SK-MEL-5 (cell line): ENCODE data around the gene MICU1. TPM values are rescaled to one million over a fixed set of nuclear protein-coding genes. Genes with fewer than 3 reads are reported as not detected.

Experiments used
- DNase-seq: peaks from one replicate; pipeline ENCODE4 v3.0.0-alpha.2; 2016; ENCODE audit warnings: low read depth, low spot score
- in situ Hi-C: cut with HindIII; loops from 2 replicates; pipeline ENCODE4 v1.10.0; 2016; ENCODE audit warnings: low sequenced_read_pairs, high pct_unique_total_duplicates, low pct_unique_long_range_greater_than_20kb
- total RNA-seq: library from RNA; depleted of rRNA; stranded (reverse); fragments of >200 nt; shearing (Covaris generic); gene quantifications from 2 replicates; pipeline ENCODE4 v1.2.3, GENCODE V29; 2014

Gene MICU1
- total RNA-seq, 1 experiment from 2014 or later = 34.8 TPM

- no peak for DNase-seq
- in situ Hi-C loops = no loop called here
Observed at GRCh38 chr10:72642318-72642717, 16.4 kb upstream of the MICU1 start.

- in situ Hi-C loops = no loop called here
- no peak for DNase-seq
Observed at GRCh38 chr10:72639441-72639873, 13.6 kb upstream of the MICU1 start.

- no peak for DNase-seq
- in situ Hi-C loops = no loop called here
Observed at GRCh38 chr10:72638586-72639440, 12.9 kb upstream of the MICU1 start.

GRCh38 chr10:72637398-72637857 lies 11.5 kb upstream of the MICU1 start:
- no peak for DNase-seq
- in situ Hi-C loops = no loop called here

- no peak for DNase-seq
- in situ Hi-C loops = no loop called here
Observed at GRCh38 chr10:72630144-72630543, 4.3 kb upstream of the MICU1 start.

- DNase-seq = no peak
- in situ Hi-C loops = no loop called here
Observed at GRCh38 chr10:72626444-72626754, 520 bp upstream of the MICU1 start.

- no peak for DNase-seq
- in situ Hi-C loops = no loop called here
Observed at GRCh38 chr10:72625276-72625607, 637 bp downstream of the MICU1 start.

GRCh38 chr10:72622271-72622670 lies 3.6 kb downstream of the MICU1 start:
- in situ Hi-C loops = no loop called here

GRCh38 chr10:72616716-72617115 lies 9.2 kb downstream of the MICU1 start:
- in situ Hi-C loops = no loop called here
- no peak for DNase-seq

More at GRCh38 chr10:72622271-72622670, 3.6 kb downstream of the MICU1 start:
- DNase-seq = no peak

- DNase-seq = no peak
- in situ Hi-C loops = no loop called here
Observed at GRCh38 chr10:72615970-72616369, 9.9 kb downstream of the MICU1 start.

GRCh38 chr10:72612203-72612826 lies 13.6 kb downstream of the MICU1 start:
- DNase-seq = peak; percentile 14
- in situ Hi-C loops = no loop called here

- in situ Hi-C loops = no loop called here
- DNase-seq = no peak
Observed at GRCh38 chr10:72611783-72612182, 14.1 kb downstream of the MICU1 start.

GRCh38 chr10:72610466-72610865 lies 15.4 kb downstream of the MICU1 start:
- DNase-seq = no peak
- in situ Hi-C loops = no loop called here

GRCh38 chr10:72605122-72605521 lies 20.8 kb downstream of the MICU1 start:
- no peak for DNase-seq
- in situ Hi-C loops = no loop called here

- in situ Hi-C loops = no loop called here
- DNase-seq = no peak
Observed at GRCh38 chr10:72601144-72601543, 24.7 kb downstream of the MICU1 start.

GRCh38 chr10:72598769-72599701 lies 26.8 kb downstream of the MICU1 start:
- in situ Hi-C loops = no loop called here
- DNase-seq = no peak

- no peak for DNase-seq
- in situ Hi-C loops = no loop called here
Observed at GRCh38 chr10:72597897-72598296, 28.0 kb downstream of the MICU1 start.

- no peak for DNase-seq
- in situ Hi-C loops = no loop called here
Observed at GRCh38 chr10:72595436-72595835, 30.4 kb downstream of the MICU1 start.
